GM12891 (cell line): ENCODE measurements around the gene ZNF486.

Source experiments
- POLR2A ChIP-seq: IDR thresholded peaks from 2 replicates; pipeline ENCODE4 v1.6.1; 2011; ENCODE audit warnings: low read depth, low read length, control low read depth
- POLR2AphosphoS5 ChIP-seq: IDR thresholded peaks from 2 replicates; pipeline ENCODE4 v1.6.1; 2011; ENCODE audit warnings: low read depth, low read length, control low read depth
- SPI1 ChIP-seq: IDR thresholded peaks from 2 replicates; pipeline ENCODE4 v1.6.1; 2011; ENCODE audit warnings: low read depth, low read length, control low read depth

DNA sequence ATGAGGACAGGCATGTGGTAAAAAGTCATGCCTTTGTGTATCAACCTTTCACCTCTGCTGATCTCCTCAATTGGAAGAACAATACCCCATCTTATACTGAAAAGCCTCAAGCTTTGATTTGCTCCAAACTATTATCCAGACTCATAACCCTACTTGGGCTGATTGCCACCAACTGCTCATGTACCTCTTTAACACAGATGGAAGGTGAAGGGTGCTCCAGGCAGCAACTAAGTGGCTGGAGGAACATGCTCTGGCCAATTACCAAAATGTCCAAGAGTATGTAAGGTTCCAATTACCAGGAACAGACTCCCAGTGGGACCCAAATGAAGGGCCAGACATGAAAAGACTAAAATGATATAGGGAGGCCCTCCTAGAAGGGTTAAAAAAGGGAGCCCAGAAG is 78.3 kb downstream of the ZNF486 start:
- TF ChIP-seq POLR2A = no peak
- TF ChIP-seq POLR2AphosphoS5 = no peak
- TF ChIP-seq SPI1 = no peak
